Endometrial microvascular endothelial cells (primary cell): ENCODE results near the gene ZNF418. TPM values are rescaled to one million over a fixed set of nuclear protein-coding genes. Genes with fewer than 3 reads are reported as not detected.
"Not testable (repeated sequence)": the region's sequence is repeated elsewhere in the genome, so short reads cannot be mapped to it uniquely, and the experiment has no call there.

ENCODE experiments used
- in situ Hi-C: cut with HindIII; loops from 2 replicates; pipeline ENCODE4 v1.10.0; 2017; ENCODE audit warnings: low sequenced_read_pairs, low pct_unique_long_range_greater_than_20kb; ENCODE audit errors: inconsistent ontology term
- total RNA-seq: library from RNA; depleted of rRNA; stranded (reverse); fragments of >200 nt; gene quantifications from one replicate; pipeline ENCODE4 v1.2.3, GENCODE V29; 2015; ENCODE audit errors: inconsistent ontology term

Gene ZNF418
- under 0.01 TPM for total RNA-seq

DNA sequence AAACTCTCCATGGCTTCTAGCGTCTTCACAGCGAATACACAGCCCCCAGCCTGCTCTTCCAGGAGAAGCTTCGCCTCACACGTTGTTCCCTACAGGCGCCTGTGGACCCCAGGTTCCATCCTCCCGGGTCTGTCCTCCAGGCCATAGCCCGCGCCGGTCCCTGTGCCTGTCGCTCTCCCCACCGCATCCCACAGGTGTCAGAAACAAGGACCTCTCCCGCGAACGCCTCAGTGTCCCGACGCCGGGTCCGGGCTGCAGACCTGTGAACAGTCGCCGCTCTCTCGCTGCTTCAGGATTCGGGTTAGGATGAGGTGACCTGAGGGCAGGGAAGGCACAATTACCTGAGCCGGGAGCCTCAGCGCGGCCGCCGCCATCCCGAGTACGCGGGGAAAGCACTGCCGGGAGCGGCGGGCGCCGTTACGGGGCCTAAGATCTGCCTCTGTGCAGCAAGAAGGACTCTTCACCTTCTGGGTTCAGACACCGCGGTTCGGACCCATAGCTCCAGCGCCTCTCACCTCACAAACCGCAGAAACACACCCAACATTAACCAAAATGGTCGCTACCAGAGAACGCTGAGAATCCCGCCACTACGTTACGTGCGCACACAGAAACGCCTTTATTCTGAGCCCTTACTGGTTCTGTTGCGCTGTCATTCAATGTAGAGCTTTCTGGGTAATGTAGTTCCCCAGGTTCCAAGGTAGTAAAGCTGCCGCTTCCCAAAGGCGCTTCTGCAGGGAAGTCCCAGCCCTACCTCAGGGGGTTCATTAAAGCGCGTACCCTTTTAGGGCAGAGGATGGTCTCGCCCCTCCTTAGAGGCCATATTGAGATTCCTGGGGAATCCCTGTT lies at the start of gene ZNF418:
TSS of gene ZNF418 (minus strand) at position 583 of the 846 bp plus-strand sequence. CDS start 1,580 bp downstream, outside the sequence.
- in situ Hi-C loops, result no loop called here

DNA sequence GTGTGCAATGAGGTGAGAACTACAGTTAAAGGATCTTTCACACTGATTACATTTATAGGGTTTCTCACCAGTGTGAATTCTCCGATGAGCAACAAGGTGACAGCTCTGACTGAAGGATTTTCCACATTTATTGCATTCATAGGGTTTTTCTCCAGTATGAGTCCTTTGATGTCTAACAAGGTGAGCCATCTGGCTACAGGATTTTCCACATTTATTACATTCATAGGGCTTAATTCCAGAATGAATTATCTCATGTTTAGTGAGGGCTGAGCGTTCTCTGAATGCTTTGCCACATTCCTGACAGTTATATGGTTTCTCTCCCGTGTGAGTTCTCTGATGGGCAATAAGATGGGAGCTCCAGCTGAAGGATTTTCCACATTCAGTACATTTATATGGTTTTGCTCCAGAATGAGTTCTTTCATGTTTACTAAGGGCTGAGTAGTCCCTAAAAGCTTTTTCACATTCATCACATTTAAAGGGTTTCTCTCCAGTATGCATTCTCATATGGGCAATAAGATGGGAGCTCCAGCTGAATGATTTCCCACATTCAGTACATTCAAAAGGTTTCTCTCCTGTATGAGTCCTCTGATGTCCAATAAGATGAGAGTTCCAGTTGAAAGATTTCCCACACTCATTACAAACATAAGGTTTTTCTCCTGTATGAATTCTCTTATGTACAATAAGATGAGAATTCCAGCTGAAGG lies 43.5 kb upstream of the ZNF418 start:
- in situ Hi-C loops, result no loop called here

DNA sequence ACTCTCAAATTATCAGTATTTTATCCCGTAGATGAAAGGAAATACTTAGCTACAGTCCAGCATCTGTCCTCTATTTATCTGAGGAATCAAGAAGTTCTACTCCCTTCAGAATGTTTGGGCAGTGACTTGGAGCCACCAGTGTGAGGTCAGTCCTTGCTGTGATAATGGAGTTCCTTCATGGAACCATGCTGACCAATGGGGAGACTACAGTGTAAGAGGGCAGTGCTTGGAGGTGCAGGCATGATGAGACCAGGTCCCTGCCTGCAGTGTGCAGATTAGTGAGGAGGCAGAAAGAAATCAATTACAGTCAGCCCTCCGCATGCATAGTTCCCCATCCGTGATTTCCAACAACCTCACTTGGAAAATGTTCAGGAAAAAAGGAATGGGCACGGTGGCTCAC lies 39.2 kb upstream of the ZNF418 start, which contains the start of gene C19orf18:
TSS of gene C19orf18 (minus strand) at position 101 of the 400 bp plus-strand sequence. CDS start 102 bp downstream, outside the sequence.
- in situ Hi-C loops, result no loop called here

DNA sequence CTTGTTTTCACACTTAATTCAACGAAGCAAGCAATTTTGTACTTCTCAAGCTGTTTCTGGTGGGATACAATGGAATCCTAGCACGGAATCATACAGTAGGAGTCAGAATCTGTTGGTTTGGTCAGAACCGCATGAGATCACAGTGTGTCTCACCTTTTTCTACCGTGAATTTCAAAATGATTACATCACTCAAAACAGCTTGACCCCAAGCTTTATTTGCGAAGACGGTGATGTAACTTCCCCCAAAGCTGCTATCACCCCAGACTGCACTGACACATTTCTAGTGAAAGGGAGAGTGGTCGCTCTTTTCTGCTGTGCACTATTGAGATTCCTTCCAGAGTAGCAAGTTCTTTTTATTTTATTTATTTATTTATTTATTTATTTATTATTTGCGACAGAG lies 29.6 kb upstream of the ZNF418 start:
- in situ Hi-C loops, result no loop called here

DNA sequence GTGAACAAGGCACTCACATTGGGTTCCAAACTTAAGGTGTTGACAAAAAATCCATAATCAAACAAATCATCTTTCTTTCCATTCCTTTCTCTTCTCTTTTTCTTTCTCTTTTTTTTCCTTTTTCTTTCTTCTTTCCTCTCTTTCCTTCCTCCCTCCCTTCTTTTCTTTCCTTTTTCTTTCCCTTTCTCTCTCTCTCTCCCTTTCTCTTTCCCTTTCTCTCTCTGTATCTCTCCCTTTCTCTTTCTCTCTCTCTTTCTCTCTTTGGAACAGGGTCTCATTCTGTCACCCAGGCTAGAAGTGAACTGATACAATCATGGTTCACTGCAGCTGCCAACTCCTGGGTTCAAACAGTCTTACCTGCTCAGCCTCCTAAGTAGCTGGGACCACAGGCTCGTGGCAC lies 26.6 kb upstream of the ZNF418 start:
- in situ Hi-C loops, result no loop called here

DNA sequence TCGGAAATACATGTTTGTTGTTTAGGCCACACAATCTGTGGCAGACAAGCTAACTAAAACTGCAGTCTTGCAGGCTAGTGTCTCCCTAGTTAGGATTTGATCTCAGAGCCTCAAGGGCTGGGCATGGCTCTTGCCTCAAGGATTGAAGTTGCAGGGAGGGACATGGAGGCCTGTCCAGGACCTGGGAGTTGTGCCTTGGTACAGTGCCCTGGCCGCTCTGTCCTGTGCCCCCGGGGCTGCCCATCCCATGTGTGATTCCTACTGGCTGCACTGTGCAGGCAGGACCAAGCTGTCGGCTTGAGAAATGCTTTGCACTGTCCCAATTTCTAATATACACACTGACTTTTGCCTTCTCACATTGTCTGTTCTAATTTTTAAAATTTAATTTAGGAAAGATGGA lies 19.8 kb upstream of the ZNF418 start:
- in situ Hi-C loops, result no loop called here

DNA sequence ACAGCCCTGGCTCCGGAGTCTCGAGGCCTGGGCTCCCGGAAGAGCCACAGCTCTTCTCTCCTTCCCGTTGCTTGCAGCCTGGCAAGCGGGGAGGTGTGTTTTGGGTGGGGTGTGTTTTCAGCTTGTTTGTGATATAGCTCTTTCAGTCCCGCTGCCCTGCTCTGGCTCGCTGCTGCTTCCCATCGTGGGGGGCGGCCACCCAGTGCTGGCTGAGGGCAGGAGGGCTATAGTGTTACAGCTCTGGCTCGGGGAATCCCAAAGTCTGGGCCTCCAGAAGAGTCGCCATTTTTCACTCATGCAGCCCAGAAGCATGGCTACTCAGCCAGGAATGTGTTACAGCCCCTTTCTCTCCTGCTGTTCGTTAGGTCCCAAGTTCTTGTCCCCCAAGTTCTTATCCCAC lies 14.5 kb upstream of the ZNF418 start:
- in situ Hi-C loops, result no loop called here

DNA sequence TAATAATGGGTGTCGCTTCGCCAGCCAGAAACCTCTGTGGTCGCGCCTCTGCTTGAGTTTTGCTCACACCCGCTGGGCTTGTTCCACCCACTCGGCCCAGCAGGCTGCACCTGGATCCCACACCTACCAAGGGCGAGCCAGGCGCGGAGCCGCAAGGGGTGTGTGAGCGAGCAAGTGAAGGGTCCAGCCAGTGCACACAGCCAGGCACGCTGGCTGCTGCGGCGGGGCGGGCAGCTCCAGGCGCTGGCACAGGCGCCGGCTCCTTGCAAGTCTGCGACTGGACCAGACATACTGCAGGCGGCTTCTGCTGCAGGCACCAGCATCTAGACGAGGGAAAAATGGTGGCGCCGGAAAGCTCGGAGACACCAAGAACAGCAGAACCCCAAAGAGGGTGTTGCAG lies 14.1 kb upstream of the ZNF418 start:
- in situ Hi-C loops, result no loop called here

DNA sequence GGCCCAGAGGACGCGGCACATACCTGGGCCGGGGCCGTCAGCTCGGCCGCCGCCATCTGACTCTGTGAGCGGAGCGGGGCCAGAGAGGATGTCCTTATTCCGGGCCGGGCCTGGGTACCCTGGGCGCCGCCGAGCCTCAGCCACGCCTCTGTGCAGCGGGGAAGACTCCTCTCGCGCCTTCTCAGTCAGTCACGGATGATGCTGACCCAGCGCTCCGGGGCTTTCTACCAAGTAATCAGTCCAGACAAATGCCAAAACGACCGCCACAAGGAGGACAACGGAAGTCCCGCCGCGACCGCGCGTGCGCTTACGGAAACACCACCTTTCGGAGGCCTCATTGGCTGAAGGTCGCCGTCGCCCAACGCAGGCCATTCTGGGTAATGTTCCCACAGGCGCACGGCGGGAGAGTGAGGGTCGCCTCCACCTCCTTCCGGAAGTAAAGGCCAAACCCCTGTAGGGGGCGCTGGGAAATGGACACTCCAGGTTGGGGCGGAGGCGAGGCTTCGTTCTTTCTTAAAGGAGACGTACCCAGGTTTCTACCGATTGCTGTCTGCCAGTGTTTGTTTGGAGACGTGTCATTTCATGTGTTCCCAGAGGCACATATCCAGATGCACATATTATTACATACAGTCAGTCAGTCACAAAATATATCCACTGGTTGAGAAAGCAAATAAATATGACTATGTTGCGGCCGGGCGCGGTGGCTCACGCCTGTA lies 12.4 kb upstream of the ZNF418 start, which contains the start of gene ZNF256:
TSS of gene ZNF256 (minus strand) at position 288 of the 716 bp plus-strand sequence. CDS start at position 56, 232 bp downstream.
- in situ Hi-C loops, result no loop called here

DNA sequence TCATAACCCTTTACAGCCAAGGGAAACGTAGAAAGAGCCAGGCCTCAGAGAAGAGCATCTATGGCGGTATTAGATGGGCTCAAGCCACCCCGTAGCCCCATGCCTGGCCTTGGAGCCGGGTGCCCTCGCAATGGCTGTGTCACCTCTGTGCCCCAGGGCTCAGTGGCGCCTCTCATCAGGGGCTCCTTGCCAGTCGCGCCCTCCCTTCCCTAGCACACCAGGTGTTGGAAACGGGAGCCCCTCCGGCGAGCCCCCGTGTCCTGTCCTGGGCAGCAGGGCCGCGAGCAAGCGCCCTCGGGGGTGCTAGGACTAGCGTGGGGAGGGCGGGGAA lies 11.9 kb upstream of the ZNF418 start:
- in situ Hi-C loops, result no loop called here

DNA sequence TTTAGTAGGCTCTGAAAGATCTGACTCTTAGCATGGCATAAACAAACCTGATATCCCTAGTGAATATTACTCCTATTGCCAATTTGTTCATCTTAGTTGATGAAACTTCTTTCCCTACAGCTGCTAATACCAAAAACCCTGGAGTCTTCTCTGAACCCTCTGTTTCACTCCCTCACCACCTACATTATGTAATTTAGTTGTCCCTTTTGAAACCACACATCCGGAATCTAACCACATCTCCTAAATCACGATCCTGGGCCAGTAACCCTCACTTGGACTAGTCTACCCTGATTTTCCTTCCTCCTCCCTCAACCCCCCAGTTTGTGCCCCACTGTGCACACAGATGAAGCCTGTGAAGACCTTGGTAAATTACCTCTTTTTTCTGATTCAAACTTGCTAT lies 11.1 kb upstream of the ZNF418 start:
- in situ Hi-C loops, result no loop called here

DNA sequence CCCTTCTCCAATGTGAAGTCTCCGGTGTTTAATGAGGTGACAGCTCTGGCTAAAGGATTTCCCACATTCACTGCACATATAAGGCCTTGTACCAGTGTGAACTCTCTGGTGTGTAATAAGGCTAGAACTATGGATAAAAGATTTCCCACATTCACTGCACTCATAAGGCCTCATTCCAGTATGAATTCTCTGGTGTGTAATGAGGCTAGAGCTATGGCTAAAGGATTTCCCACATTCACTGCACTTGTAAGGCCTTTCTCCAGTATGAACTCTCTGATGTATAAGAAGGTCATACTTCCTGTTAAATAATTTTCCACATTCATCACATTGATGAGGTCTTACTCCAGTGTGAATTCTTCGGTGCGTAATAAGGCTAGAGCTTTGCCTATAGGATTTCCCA lies 6.4 kb upstream of the ZNF418 start:
- in situ Hi-C loops, result no loop called here

DNA sequence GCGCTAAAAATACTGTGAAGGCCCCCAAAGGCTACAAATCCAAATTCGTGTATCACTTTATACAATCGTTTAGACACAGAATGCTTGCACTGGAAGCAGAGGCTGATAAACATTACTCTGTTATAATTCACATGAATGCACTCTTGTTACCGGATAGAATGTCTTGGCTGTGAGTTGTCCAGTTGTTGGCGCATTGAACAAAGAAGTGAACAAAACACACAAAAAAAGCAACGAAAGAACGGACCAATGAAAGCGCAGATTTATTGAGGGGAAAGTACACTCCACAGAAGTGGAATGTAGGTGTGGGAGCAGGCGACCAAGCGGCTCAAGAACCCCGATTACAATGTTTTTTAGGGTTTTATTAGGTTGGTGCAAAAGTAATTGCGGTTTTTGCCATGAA lies 529 bp upstream of the ZNF418 start:
- in situ Hi-C loops, result no loop called here

DNA sequence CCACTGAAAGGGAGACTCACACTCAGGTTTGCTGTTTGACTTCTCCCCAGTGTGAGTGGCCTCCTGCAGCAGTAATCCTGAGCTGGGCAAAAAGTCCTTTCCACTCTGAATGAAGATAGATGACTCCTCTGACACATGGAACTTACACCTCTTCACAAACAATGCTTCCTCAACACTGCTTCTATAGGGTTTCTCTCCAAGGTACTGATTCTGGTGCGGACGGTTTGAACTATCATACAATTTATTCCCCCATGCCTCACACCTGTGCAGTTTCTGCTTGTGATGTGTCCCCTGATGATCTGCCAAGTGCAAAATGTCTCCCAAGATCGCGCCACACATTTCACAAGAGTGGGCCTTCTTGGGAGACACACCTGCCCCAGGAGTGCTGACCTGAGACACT lies 7.6 kb downstream of the ZNF418 start:
- in situ Hi-C loops, result no loop called here

DNA sequence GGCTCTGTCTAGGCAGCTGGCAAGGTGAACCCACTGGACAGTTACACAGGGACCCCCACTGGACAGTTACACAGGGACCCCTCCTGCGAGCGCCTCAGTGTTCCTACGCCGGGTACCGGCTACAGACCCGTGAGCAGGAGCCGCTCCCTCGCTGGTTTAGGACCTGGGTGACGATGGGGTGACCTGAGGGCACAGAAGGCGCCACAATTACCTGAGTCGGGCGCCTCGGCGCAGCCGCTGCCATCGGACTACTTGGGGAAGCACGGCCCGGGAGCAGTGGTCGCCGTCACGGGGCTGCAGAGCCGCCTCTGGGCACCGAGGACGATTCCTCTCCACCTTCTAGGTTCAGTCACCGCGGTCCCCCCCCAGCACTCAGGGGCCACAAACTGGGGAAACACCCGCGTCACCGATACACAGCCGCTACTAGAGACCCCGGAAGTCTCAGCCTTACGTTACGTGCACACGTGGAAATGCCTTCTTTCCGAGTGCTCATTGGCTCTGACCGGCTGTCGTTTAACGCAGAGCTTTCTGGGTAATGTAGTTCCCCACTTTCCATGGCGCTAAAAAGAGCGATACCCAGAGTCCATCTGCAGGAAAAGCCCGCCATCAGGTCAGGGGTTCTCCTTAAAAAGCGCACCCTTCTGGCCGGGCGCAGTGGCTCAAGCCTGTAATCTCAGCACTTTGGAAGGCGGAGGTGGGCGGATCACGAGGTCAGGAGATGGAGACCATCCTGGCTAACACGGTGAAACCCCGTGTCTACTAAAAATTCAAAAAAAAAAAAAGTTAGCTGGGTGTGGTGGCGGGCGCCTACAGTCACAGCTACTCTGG lies 18.8 kb downstream of the ZNF418 start, which contains the start of gene ZNF417:
TSS of gene ZNF417 (minus strand) at position 425 of the 828 bp plus-strand sequence. CDS start at position 244, 181 bp downstream.
- in situ Hi-C loops, result not testable (repeated sequence)

DNA sequence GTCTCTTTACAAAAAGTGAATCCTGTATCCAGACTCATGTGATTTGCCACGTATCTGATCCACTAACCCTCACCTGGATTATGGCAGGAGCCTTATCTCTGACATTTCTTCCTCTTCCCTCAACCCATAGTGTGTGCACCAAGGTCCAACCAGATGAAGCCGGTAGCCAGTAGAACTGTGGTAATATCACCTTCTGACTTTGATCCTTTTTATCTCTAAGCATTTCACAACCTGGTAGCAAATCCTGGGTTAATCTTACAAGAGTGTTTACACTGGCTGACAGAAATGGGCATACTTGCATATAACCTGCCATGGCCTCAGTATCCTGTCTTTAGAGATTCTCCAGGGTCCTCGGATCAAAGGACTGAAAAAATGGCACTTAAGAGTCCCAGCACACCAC lies 20.7 kb downstream of the ZNF418 start:
- in situ Hi-C loops, result no loop called here

DNA sequence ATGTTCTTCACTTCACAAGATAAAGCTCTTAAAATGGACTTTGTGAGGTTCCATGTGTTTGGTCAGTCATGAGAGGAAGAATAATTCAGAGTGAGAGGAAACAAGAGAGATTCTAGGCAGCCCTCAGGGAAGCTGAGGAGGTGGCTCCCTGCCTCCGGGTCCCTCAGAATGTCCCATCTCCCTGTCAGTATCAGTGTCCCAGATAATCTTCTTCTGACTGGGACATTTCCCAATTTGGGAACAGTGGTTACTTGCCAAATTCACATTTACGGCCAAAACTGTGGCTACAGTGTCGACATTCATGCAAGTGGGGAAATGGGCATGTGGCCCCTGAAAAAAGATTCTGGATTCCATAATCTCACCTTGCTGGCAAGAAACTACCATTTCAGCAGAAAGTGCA lies 27.8 kb downstream of the ZNF418 start:
- in situ Hi-C loops, result no loop called here

DNA sequence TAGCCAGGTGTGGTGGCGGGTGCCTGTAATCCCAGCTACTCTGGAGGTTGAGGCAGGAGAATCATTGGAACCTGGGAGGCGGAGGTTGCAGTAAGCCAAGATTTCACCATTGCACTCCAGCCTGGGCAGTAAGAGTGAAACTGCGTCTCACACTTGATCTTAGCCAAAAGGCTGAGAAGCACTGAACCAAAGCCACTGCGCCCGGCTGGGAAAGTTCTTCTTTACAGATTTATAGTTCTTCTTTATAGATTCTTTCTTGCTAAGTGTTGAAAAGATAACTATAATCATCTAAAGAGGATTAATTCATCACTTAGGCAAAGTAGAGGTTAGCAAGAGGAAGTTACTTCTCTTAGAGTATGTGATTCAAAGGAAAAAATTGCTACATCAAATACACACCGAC lies 29.9 kb downstream of the ZNF418 start:
- in situ Hi-C loops, result no loop called here
